ENCODE data around the gene KMT2D.

The KMT2D gene

GRCh38 chr12:49088150-49088931, 27.7 kb upstream of the KMT2D start:
- DNase-seq (ENCODE audit: extremely low read depth, low read depth) = peak; percentile 71
- peak; percentile 91 for TF ChIP-seq CTCF (IDR thresholded peaks at IDR 0.05; ENCODE audit: low read depth, low read length, missing control alignments)
- H3K4me3 ChIP-seq (replicated peaks; ENCODE audit: low read depth, low read length) = no peak overlapping the region

- no peak for DNase-seq (ENCODE audit: extremely low read depth, low read depth)
- H3K4me3 ChIP-seq (replicated peaks; ENCODE audit: low read depth, low read length) = no peak overlapping the region
- TF ChIP-seq CTCF (IDR thresholded peaks at IDR 0.05; ENCODE audit: low read depth, low read length, missing control alignments) = no peak
Observed at GRCh38 chr12:49086116-49086515, 25.5 kb upstream of the KMT2D start.

- TF ChIP-seq CTCF (IDR thresholded peaks at IDR 0.05; ENCODE audit: low read depth, low read length, missing control alignments) = no peak
- DNase-seq (ENCODE audit: extremely low read depth, low read depth) = no peak
- no peak overlapping the region for H3K4me3 ChIP-seq (replicated peaks; ENCODE audit: low read depth, low read length)
Observed at GRCh38 chr12:49084438-49084837, 23.8 kb upstream of the KMT2D start.

GRCh38 chr12:49079793-49080192, 19.2 kb upstream of the KMT2D start:
- no peak for DNase-seq (ENCODE audit: extremely low read depth, low read depth)
- TF ChIP-seq CTCF (IDR thresholded peaks at IDR 0.05; ENCODE audit: low read depth, low read length, missing control alignments) = no peak
- no peak overlapping the region for H3K4me3 ChIP-seq (replicated peaks; ENCODE audit: low read depth, low read length)

- H3K4me3 ChIP-seq (replicated peaks; ENCODE audit: low read depth, low read length) = no peak overlapping the region
- no peak for TF ChIP-seq CTCF (IDR thresholded peaks at IDR 0.05; ENCODE audit: low read depth, low read length, missing control alignments)
Observed at GRCh38 chr12:49070971-49071370, 10.4 kb upstream of the KMT2D start.

GRCh38 chr12:49069507-49070346, 9.1 kb upstream of the KMT2D start, which contains the start of gene RHEBL1:
TSS of gene RHEBL1 (minus strand) at chr12:49069979. CDS start at chr12:49069785, 194 bp downstream.
- no peak for TF ChIP-seq CTCF (IDR thresholded peaks at IDR 0.05; ENCODE audit: low read depth, low read length, missing control alignments)
- peak; percentile 88 for DNase-seq (ENCODE audit: extremely low read depth, low read depth)
- peak within 1 kb of the TSS; percentile 75 for H3K4me3 ChIP-seq (replicated peaks; ENCODE audit: low read depth, low read length)

More at GRCh38 chr12:49070971-49071370, 10.4 kb upstream of the KMT2D start:
- DNase-seq (ENCODE audit: extremely low read depth, low read depth) = no peak
